K562 (cell line): ENCODE measurements around the gene KLHL29. TPM values are rescaled to one million over a fixed set of nuclear protein-coding genes. Genes with fewer than 3 reads are reported as not detected.

Experiments
- ATAC-seq: fragments of 200-7000 bp; cut with Tn5 transposase; 3 replicates; pipeline ENCODE4 v1.9.1; 2020; ENCODE audit warnings: moderate library complexity
- BruUV-seq: library from RNA; stranded (reverse); fragments of 400-500 nt; replicated peaks from 2 replicates; lab custom pipeline; 2021; lab: Mats Ljungman, UMichigan
- CTCF ChIA-PET: fragments of 300-600 bp; formaldehyde crosslinking; extraction: SDS; loops from one replicate; lab custom pipeline; 2021; ENCODE audit warnings: low intra/inter-chr PET ratio; lab: Yijun Ruan, JAX
- POLR2A ChIA-PET: fragments of 300-600, 350-650 bp; sonication (Branson Sonifier 250); formaldehyde crosslinking; extraction: SDS; loops from one replicate; lab custom pipeline; 2021; ENCODE audit warnings: antibody characterized with exemption, inconsistent platforms; lab: Yijun Ruan, JAX
- DNase-seq, 4 experiments: peaks; one replicate each; pipeline versions ENCODE4 v3.0.0 to v3.0.0-alpha.2; 2011 to 2018; ENCODE audit warnings: low spot score in 3 of 4, mixed read lengths in 3 of 4; ENCODE audit errors: extremely low read depth in 1 of 4
- FAIRE-seq: peaks from 2 replicates; lab custom pipeline; 2011; peaks lifted over from hg19 to GRCh38; lab: Jason Lieb, UNC
- H2AFZ ChIP-seq: 2 replicates; pipeline ENCODE4 v1.6.0; 2011; ENCODE audit warnings: low read depth, low read length, control low read depth, inconsistent platforms
- H3K27ac ChIP-seq: fragments of 200-600 bp; 3 replicates; pipeline ENCODE4 v1.8.0; 2011; ENCODE audit warnings: low read depth, mild to moderate bottlenecking, control low read depth, inconsistent platforms, low read length, moderate library complexity, mixed read lengths; ENCODE audit errors: extremely low read depth
- H3K27me3 ChIP-seq, 2 experiments: fragments of 300-600 bp in 1 of 2; 2 replicates in 1 of 2; 3 replicates in 1 of 2; pipeline versions ENCODE4 v1.6.0 to v1.8.0; 2011; ENCODE audit warnings: inconsistent platforms in 2 of 2, low read length in 2 of 2, mild to moderate bottlenecking in 1 of 2, mixed read lengths in 1 of 2, moderate library complexity in 1 of 2; ENCODE audit not compliant: control insufficient read depth in 2 of 2, insufficient read depth in 2 of 2
- H3K36me3 ChIP-seq: fragments of 300-600 bp; 3 replicates; pipeline ENCODE4 v1.8.0; 2011; ENCODE audit warnings: mild to moderate bottlenecking, low read length, inconsistent platforms; ENCODE audit not compliant: control insufficient read depth, insufficient read depth
- H3K4me1 ChIP-seq, 2 experiments: fragments of 200-600 bp in 1 of 2; replicated peaks in 1 of 2; 2 replicates in 1 of 2; 3 replicates in 1 of 2; pipeline versions ENCODE4 v1.5.1 to v1.8.0; 2011; ENCODE audit warnings: inconsistent platforms in 2 of 2, low read length in 2 of 2, mild to moderate bottlenecking in 1 of 2, mixed read lengths in 1 of 2, moderate library complexity in 1 of 2; ENCODE audit not compliant: control insufficient read depth in 2 of 2, insufficient read depth in 2 of 2
- H3K4me2 ChIP-seq: 2 replicates; pipeline ENCODE4 v1.6.1; 2011; ENCODE audit warnings: low read length, control low read depth, inconsistent platforms, mixed read lengths; ENCODE audit not compliant: insufficient read depth
- H3K4me3 ChIP-seq: fragments of 200-600 bp; sonication (generic), shearing (Covaris generic); 2 replicates; pipeline ENCODE4 v1.5.1; 2016; ENCODE audit warnings: control low read depth, inconsistent platforms
- H3K79me2 ChIP-seq: fragments of 200-600 bp; 3 replicates; pipeline ENCODE4 v1.8.0; 2011; ENCODE audit warnings: low read length, inconsistent platforms; ENCODE audit not compliant: control insufficient read depth, insufficient read depth
- H3K9ac ChIP-seq, 2 experiments: 2 replicates each; pipeline versions ENCODE4 v1.6.0 to v1.6.1; 2011; ENCODE audit warnings: low read depth in 2 of 2, low read length in 2 of 2, control low read depth in 1 of 2, inconsistent platforms in 1 of 2, mild to moderate bottlenecking in 1 of 2, mixed read lengths in 1 of 2; ENCODE audit not compliant: insufficient read depth in 1 of 2
- H3K9me1 ChIP-seq: one replicate; pipeline ENCODE4 v1.6.0; 2011; ENCODE audit warnings: inconsistent platforms, mild to moderate bottlenecking, low read length, moderate library complexity; ENCODE audit not compliant: control insufficient read depth, insufficient read depth
- H3K9me3 ChIP-seq: replicated peaks from 2 replicates; pipeline ENCODE4 v1.5.1; 2011; ENCODE audit warnings: low read depth, low read length, inconsistent platforms; ENCODE audit not compliant: control insufficient read depth, insufficient read depth
- H4K20me1 ChIP-seq: replicated peaks from 2 replicates; pipeline ENCODE4 v1.6.1; 2011; ENCODE audit warnings: low read length, inconsistent platforms, mixed read lengths; ENCODE audit not compliant: control insufficient read depth, insufficient read depth
- MTF1 ChIP-seq: fragments of 250-450 bp; sonication (Bioruptor Pico); IDR thresholded peaks from 2 replicates; pipeline ENCODE4 v1.9.0; 2021; ENCODE audit warnings: moderate library complexity, mild to moderate bottlenecking, inconsistent platforms, borderline replicate concordance
- RAD21 ChIP-seq, 2 experiments: fragments of 250-450 bp in 1 of 2; fragments of 450-650 bp in 1 of 2; sonication (Bioruptor Pico) in 1 of 2; formaldehyde crosslinking in 1 of 2; IDR thresholded peaks in 1 of 2; conservative IDR thresholded peaks in 1 of 2; 2 replicates each; pipeline versions ENCODE4 v1.4.0 to v1.8.0; 2020 to 2022; ENCODE audit warnings: mild to moderate bottlenecking in 2 of 2, moderate library complexity in 1 of 2
- STAG1 ChIP-seq: sonication (generic); formaldehyde crosslinking; IDR thresholded peaks from 2 replicates; pipeline ENCODE4 v1.5.0; 2020; ENCODE audit warnings: missing genetic modification reagents, borderline replicate concordance
- ZNF239 ChIP-seq: fragments of 250-450 bp; sonication (Bioruptor Pico); IDR thresholded peaks from 2 replicates; pipeline ENCODE4 v1.4.0; 2020; ENCODE audit warnings: mild to moderate bottlenecking
- WGBS: fragments of 100-300 bp; shearing (Covaris generic); methylation state at CpG from one replicate; pipeline ENCODE4 v1.1.6; 2016; ENCODE audit warnings: low coverage, mixed read lengths; ENCODE audit not compliant: insufficient coverage; ENCODE audit errors: missing lambda C conversion rate; 5-methylcytosine and 5-hydroxymethylcytosine counted together
- in situ Hi-C: fragments of 300-500 bp; cut with MboI; formaldehyde crosslinking; loops from 4 replicates; pipeline ENCODE4 v1.15.0; 2018; ENCODE audit warnings: inconsistent platforms, mixed read lengths
- intact Hi-C: fragments of 100-400 bp; cut with micrococcal nuclease; formaldehyde crosslinking; loops from 2 replicates; pipeline ENCODE4 v1.14.2; 2022
- polyA plus RNA-seq, 8 experiments: library from polyadenylated mRNA; depleted of rRNA in 4 of 8; stranded (reverse) in 5 of 8; unstranded in 3 of 8; fragments of >200 nt; fragmentation: Nextera tagmentation in 2 of 8; fragmentation: Illumina TruSeq in 1 of 8; extraction: Ambion mirVana in 2 of 8; extraction: Trizol in 1 of 8; gene quantifications; 2 replicates each; pipeline versions ENCODE4 v1.2.1 to v1.2.3, GENCODE V29; 2011 to 2014; ENCODE audit warnings: inconsistent platforms in 1 of 8, missing spikeins in 1 of 8
- total RNA-seq, 7 experiments: library from RNA; depleted of rRNA in 6 of 7; stranded (reverse); fragments of >200 nt in 6 of 7; fragmentation: Illumina TruSeq in 2 of 7; extraction: Trizol in 2 of 7; gene quantifications; 2 replicates each; pipeline versions ENCODE4 v1.2.1 to v1.2.3, GENCODE V29; 2011 to 2021; ENCODE audit warnings: low replicate concordance in 1 of 7
- TF ChIP-seq, protein P1 (sequence below), 2 experiments: fragments of 450-650 bp; formaldehyde crosslinking in 1 of 2; IDR thresholded peaks; 2 replicates each; pipeline versions ENCODE4 v1.4.0 to v1.6.1; 2014 to 2020; ENCODE audit warnings: mild to moderate bottlenecking in 2 of 2, borderline replicate concordance in 1 of 2, low read depth in 1 of 2
- TF ChIP-seq, protein P2 (sequence below), 2 experiments: fragments of 450-650 bp; conservative IDR thresholded peaks; 2 replicates each; pipeline ENCODE4 v1.6.1; 2017; ENCODE audit warnings: mild to moderate bottlenecking in 2 of 2, moderate library complexity in 2 of 2
- TF ChIP-seq, protein P3 (sequence below), 3 experiments: IDR thresholded peaks in 2 of 3; conservative IDR thresholded peaks in 1 of 3; 2 replicates each; pipeline ENCODE4 v1.5.1; 2011 to 2012; ENCODE audit warnings: low read length in 3 of 3, mild to moderate bottlenecking in 3 of 3, control low read depth in 2 of 3, improper control_type of control experiment in 1 of 3, inconsistent platforms in 1 of 3, low read depth in 1 of 3, mixed read lengths in 1 of 3, moderate library complexity in 1 of 3; ENCODE audit not compliant: insufficient read depth in 2 of 3

Gene KLHL29
- total and polyA plus RNA-seq, 9 of the 15 experiments (the other 6 are each of a cell fraction or from before 2014, with no cell fraction given): 0.03 to 0.31 (median 0.08) TPM; not detected in 1

DNA sequence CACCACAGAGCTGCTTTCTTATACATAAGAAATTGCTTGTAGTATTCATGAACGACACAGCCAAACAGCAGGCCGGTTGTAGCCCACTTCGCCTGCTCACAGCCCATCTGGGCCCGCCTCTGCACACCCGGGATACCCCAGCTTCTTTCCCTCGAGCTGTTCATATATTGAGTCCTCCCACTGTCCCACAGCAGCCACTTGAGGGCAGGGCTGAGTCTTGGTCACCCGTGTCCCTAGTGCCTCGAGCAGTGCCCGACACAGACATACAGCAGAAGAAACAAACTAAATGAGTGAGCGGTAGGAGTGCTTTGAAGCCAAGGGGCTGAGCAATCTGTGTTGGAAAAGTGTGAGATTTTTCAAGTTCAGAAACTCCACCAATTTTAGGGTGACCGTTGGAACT is 251.4 kb downstream of the KLHL29 start:
- Histone ChIP-seq H3K79me2 (no peaks in the 10 kb centered on the region), H4K20me1 (no peaks in the 10 kb centered on the region), H3K9ac (no peak overlapping the region), H3K36me3 (no peaks in the 10 kb centered on the region), H3K4me3 (no peak overlapping the region), H2AFZ (no peak overlapping the region), H3K27ac (no peak overlapping the region), H3K27me3 (peaks cover 3 to 62% of the 10 kb centered on the region in 2 experiments; a peak in 2 of 5 replicates), H3K9me1 (peaks cover 5% of the 10 kb centered on the region), H3K4me1 (0 out of 5 replicates have a peak, but pooled peaks cover 0 to 3% of the 10 kb centered on the region in 2 experiments), H3K9me3 (no peaks in the 10 kb centered on the region), H3K4me2 (no peak overlapping the region)
- no TSS peak for BruUV-seq
- peak in 3 of 4 experiments; percentile 21 to 56 (median 49) for DNase-seq
- CTCF ChIA-PET: interaction anchor here (0.6 kb wide), 1 partner anchor 126 kb away, joined by 6 read pairs; no protein-coding TSS in a partner anchor
- TF ChIP-seq STAG1 (CRISPR knock-in tag) (peak; percentile 9; the same call in 1 of the 2 replicates), RAD21 (CRISPR knock-in tag; conservative IDR thresholded peaks at IDR 0.05 in 1 of 2, IDR thresholded peaks at IDR 0.05 in 1 of 2) (peak in 1 of 2 experiments; percentile 51; a peak in 2 of 4 replicates), ZNF239 (CRISPR knock-in tag) (no peak), MTF1 (CRISPR knock-in tag) (no peak)
- TF ChIP-seq, protein P1, sequence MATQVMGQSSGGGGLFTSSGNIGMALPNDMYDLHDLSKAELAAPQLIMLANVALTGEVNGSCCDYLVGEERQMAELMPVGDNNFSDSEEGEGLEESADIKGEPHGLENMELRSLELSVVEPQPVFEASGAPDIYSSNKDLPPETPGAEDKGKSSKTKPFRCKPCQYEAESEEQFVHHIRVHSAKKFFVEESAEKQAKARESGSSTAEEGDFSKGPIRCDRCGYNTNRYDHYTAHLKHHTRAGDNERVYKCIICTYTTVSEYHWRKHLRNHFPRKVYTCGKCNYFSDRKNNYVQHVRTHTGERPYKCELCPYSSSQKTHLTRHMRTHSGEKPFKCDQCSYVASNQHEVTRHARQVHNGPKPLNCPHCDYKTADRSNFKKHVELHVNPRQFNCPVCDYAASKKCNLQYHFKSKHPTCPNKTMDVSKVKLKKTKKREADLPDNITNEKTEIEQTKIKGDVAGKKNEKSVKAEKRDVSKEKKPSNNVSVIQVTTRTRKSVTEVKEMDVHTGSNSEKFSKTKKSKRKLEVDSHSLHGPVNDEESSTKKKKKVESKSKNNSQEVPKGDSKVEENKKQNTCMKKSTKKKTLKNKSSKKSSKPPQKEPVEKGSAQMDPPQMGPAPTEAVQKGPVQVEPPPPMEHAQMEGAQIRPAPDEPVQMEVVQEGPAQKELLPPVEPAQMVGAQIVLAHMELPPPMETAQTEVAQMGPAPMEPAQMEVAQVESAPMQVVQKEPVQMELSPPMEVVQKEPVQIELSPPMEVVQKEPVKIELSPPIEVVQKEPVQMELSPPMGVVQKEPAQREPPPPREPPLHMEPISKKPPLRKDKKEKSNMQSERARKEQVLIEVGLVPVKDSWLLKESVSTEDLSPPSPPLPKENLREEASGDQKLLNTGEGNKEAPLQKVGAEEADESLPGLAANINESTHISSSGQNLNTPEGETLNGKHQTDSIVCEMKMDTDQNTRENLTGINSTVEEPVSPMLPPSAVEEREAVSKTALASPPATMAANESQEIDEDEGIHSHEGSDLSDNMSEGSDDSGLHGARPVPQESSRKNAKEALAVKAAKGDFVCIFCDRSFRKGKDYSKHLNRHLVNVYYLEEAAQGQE (IDR thresholded peaks at IDR 0.05; ENCODE audit: borderline replicate concordance): peak; percentile 26; the same call in 1 of the 2 replicates
- TF ChIP-seq, protein P1 (CRISPR knock-in tag; IDR thresholded peaks at IDR 0.05; ENCODE audit: low read depth): no peak
- TF ChIP-seq, protein P2, sequence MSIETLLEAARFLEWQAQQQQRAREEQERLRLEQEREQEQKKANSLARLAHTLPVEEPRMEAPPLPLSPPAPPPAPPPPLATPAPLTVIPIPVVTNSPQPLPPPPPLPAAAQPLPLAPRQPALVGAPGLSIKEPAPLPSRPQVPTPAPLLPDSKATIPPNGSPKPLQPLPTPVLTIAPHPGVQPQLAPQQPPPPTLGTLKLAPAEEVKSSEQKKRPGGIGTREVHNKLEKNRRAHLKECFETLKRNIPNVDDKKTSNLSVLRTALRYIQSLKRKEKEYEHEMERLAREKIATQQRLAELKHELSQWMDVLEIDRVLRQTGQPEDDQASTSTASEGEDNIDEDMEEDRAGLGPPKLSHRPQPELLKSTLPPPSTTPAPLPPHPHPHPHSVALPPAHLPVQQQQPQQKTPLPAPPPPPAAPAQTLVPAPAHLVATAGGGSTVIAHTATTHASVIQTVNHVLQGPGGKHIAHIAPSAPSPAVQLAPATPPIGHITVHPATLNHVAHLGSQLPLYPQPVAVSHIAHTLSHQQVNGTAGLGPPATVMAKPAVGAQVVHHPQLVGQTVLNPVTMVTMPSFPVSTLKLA (conservative IDR thresholded peaks at IDR 0.05): no peak
- TF ChIP-seq, protein P3, sequence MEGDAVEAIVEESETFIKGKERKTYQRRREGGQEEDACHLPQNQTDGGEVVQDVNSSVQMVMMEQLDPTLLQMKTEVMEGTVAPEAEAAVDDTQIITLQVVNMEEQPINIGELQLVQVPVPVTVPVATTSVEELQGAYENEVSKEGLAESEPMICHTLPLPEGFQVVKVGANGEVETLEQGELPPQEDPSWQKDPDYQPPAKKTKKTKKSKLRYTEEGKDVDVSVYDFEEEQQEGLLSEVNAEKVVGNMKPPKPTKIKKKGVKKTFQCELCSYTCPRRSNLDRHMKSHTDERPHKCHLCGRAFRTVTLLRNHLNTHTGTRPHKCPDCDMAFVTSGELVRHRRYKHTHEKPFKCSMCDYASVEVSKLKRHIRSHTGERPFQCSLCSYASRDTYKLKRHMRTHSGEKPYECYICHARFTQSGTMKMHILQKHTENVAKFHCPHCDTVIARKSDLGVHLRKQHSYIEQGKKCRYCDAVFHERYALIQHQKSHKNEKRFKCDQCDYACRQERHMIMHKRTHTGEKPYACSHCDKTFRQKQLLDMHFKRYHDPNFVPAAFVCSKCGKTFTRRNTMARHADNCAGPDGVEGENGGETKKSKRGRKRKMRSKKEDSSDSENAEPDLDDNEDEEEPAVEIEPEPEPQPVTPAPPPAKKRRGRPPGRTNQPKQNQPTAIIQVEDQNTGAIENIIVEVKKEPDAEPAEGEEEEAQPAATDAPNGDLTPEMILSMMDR (IDR thresholded peaks at IDR 0.05 in 2 of 3, conservative IDR thresholded peaks at IDR 0.05 in 1 of 3; ENCODE audit: insufficient read depth in 2 of 3, low read depth in 1 of 3, low read length in 3 of 3): peak; percentile 31 to 60 (median 56); a peak in 5 of 6 replicates
- WGBS: under 1% methylated on average over 11 of the region's 11 CpGs
- in situ Hi-C loops (no loop called here), intact Hi-C loops (loop anchor here (10.0 kb wide), 1 partner anchor 128 kb away; no protein-coding TSS in a partner anchor)
- FAIRE-seq: peak; percentile 59
- POLR2A ChIA-PET: interaction anchor here (1.8 kb wide), 1 partner anchor 9 kb away, joined by 7 read pairs; no protein-coding TSS in a partner anchor
- peak; percentile 84 for ATAC-seq
